CD8-positive, alpha-beta memory T cell (primary cell): ENCODE results near the gene KMT2C. TPM values are rescaled to one million over a fixed set of nuclear protein-coding genes. Genes with fewer than 3 reads are reported as not detected.
A peak's percentile ranks its signal among the peaks of the same experiment; 100 is the strongest.
"Not testable (repeated sequence)": the region's sequence is repeated elsewhere in the genome, so short reads cannot be mapped to it uniquely, and the experiment has no call there.

Experiments used
- CTCF ChIA-PET: fragments of 350-600 bp; sonication (Branson Sonifier 250); formaldehyde crosslinking; loops from one replicate; lab custom pipeline; 2021; ENCODE audit warnings: antibody characterized with exemption; lab: Charles Lee
- POLR2A ChIA-PET: fragments of 350-600 bp; sonication (Branson Sonifier 250); formaldehyde crosslinking; loops from one replicate; lab custom pipeline; 2021; ENCODE audit warnings: antibody characterized with exemption; lab: Charles Lee
- DNase-seq, 5 donors: peaks; one replicate each; pipeline versions ENCODE4 v3.0.0 to v3.0.0-alpha.2; 2020 to 2022; ENCODE audit warnings: mixed read lengths in 1 of 5
- H3K27ac ChIP-seq: one replicate; pipeline ENCODE4 v1.7.0; 2013; ENCODE audit warnings: low read depth, mild to moderate bottlenecking, low read length, moderate library complexity
- H3K27me3 ChIP-seq: 2 replicates; pipeline ENCODE4 v1.7.0; 2013; ENCODE audit warnings: low read length, mild to moderate bottlenecking; ENCODE audit not compliant: insufficient read depth, poor library complexity, severe bottlenecking
- H3K36me3 ChIP-seq: 2 replicates; pipeline ENCODE4 v1.7.0; 2013; ENCODE audit warnings: mild to moderate bottlenecking, low read length, moderate library complexity; ENCODE audit not compliant: insufficient read depth
- H3K4me1 ChIP-seq: 2 replicates; pipeline ENCODE4 v1.7.0; 2013; ENCODE audit warnings: mild to moderate bottlenecking, low read length, moderate library complexity; ENCODE audit not compliant: insufficient read depth
- H3K4me3 ChIP-seq: 2 replicates; pipeline ENCODE4 v1.7.0; 2013; ENCODE audit warnings: mild to moderate bottlenecking, low read length
- H3K9me3 ChIP-seq: 2 replicates; pipeline ENCODE4 v1.7.0; 2013; ENCODE audit warnings: mild to moderate bottlenecking, low read length
- H3K27ac Mint-ChIP-seq, 8 donors: one replicate each; pipeline ENCODE4 v1.8.0; 2020 to 2021; ENCODE audit warnings: mixed read lengths in 8 of 8, mild to moderate bottlenecking in 6 of 8, inconsistent platforms in 3 of 8, moderate library complexity in 3 of 8
- H3K27me3 Mint-ChIP-seq, 2 donors: one replicate each; pipeline ENCODE4 v1.8.0; 2020 to 2021; ENCODE audit warnings: mixed read lengths in 2 of 2, mild to moderate bottlenecking in 1 of 2, moderate library complexity in 1 of 2
- H3K36me3 Mint-ChIP-seq, 3 donors: one replicate each; pipeline ENCODE4 v1.8.0; 2020 to 2021; ENCODE audit warnings: mixed read lengths in 3 of 3, inconsistent platforms in 1 of 3, mild to moderate bottlenecking in 1 of 3
- H3K4me1 Mint-ChIP-seq, 3 donors: one replicate each; pipeline ENCODE4 v1.8.0; 2020 to 2021; ENCODE audit warnings: mixed read lengths in 3 of 3, inconsistent platforms in 1 of 3, mild to moderate bottlenecking in 1 of 3
- H3K4me3 Mint-ChIP-seq, 7 donors: one replicate each; pipeline ENCODE4 v1.8.0; 2020 to 2021; ENCODE audit warnings: mixed read lengths in 7 of 7, mild to moderate bottlenecking in 6 of 7, moderate library complexity in 4 of 7, inconsistent platforms in 2 of 7
- H3K9me3 Mint-ChIP-seq, 5 donors: one replicate each; pipeline ENCODE4 v1.8.0; 2020 to 2022; ENCODE audit warnings: mixed read lengths in 5 of 5, mild to moderate bottlenecking in 3 of 5, moderate library complexity in 2 of 5, inconsistent platforms in 1 of 5
- polyA plus RNA-seq: library from polyadenylated mRNA; unstranded; fragments of 300-500 nt; fragmentation: Illumina TruSeq; gene quantifications from one replicate; pipeline ENCODE4 v1.2.3, GENCODE V29; 2021
- total RNA-seq, 2 experiments: library from RNA; stranded (reverse); gene quantifications; one replicate each; pipeline ENCODE4 v1.2.3, GENCODE V29; 2021

KMT2C gene
- total and polyA plus RNA-seq, 3 experiments from 2014 or later, result 18.7 to 45.3 (median 42.0) TPM

- H3K9me3 ChIP-seq, CTCF ChIA-PET: not testable (repeated sequence)
These were observed 199.5 kb downstream of the KMT2C start for GRCh38 chr7:152236306-152236705.

GRCh38 chr7:152234421-152234820, 201.4 kb downstream of the KMT2C start:
- H3K4me1 ChIP-seq, H3K4me3 Mint-ChIP-seq, DNase-seq, H3K4me1 Mint-ChIP-seq, H3K27me3 ChIP-seq, H3K9me3 ChIP-seq, H3K9me3 Mint-ChIP-seq, CTCF ChIA-PET, H3K4me3 ChIP-seq, H3K36me3 ChIP-seq, H3K27me3 Mint-ChIP-seq, POLR2A ChIA-PET, H3K27ac ChIP-seq: not testable (repeated sequence)
- peaks cover 0 to 62% (median 15%) of the 10 kb centered on the region in 3 donors for H3K36me3 Mint-ChIP-seq
- H3K27ac Mint-ChIP-seq, result peak overlapping the region in 1 of 8 donors; percentile 44

More at GRCh38 chr7:152236306-152236705, 199.5 kb downstream of the KMT2C start:
- DNase-seq, H3K36me3 ChIP-seq, H3K27me3 Mint-ChIP-seq, H3K9me3 Mint-ChIP-seq, H3K4me3 Mint-ChIP-seq, H3K27me3 ChIP-seq, POLR2A ChIA-PET, H3K4me3 ChIP-seq, H3K27ac Mint-ChIP-seq, H3K4me1 ChIP-seq, H3K27ac ChIP-seq: not testable (repeated sequence)
- peaks cover 0 to 57% (median 18%) of the 10 kb centered on the region in 3 donors for H3K36me3 Mint-ChIP-seq
- H3K4me1 Mint-ChIP-seq, result peaks cover 8 to 15% (median 9%) of the 10 kb centered on the region in 3 donors

GRCh38 chr7:152231089-152231488, 204.7 kb downstream of the KMT2C start:
- Mint-ChIP-seq H3K4me3 (no peak overlapping the region), H3K27me3 (no peaks in the 10 kb centered on the region), H3K9me3 (no peaks in the 10 kb centered on the region), H3K36me3 (peaks cover 0 to 71% (median 16%) of the 10 kb centered on the region in 3 donors), H3K4me1 (no peaks in the 10 kb centered on the region), H3K27ac (no peak overlapping the region)
- H3K27ac ChIP-seq, result no peak overlapping the region
- no peaks in the 10 kb centered on the region for H3K36me3 ChIP-seq
- no peaks in the 10 kb centered on the region for H3K9me3 ChIP-seq
- CTCF ChIA-PET, result no interaction called here
- H3K4me3 ChIP-seq, result no peak overlapping the region
- DNase-seq, result no peak
- no peaks in the 10 kb centered on the region for H3K27me3 ChIP-seq
- POLR2A ChIA-PET, result no interaction called here
- H3K4me1 ChIP-seq, result no peaks in the 10 kb centered on the region

GRCh38 chr7:152219556-152219955, 216.2 kb downstream of the KMT2C start:
- CTCF ChIA-PET, H3K27me3 Mint-ChIP-seq, POLR2A ChIA-PET, H3K4me1 ChIP-seq, H3K9me3 ChIP-seq, H3K4me3 ChIP-seq, H3K36me3 ChIP-seq, H3K27ac ChIP-seq, H3K27me3 ChIP-seq, H3K4me1 Mint-ChIP-seq, H3K9me3 Mint-ChIP-seq, H3K4me3 Mint-ChIP-seq, DNase-seq: not testable (repeated sequence)
- peak overlapping the region in 1 of 8 donors; percentile 57 for H3K27ac Mint-ChIP-seq
- H3K36me3 Mint-ChIP-seq, result peaks cover 0 to 67% (median 15%) of the 10 kb centered on the region in 3 donors

DNA sequence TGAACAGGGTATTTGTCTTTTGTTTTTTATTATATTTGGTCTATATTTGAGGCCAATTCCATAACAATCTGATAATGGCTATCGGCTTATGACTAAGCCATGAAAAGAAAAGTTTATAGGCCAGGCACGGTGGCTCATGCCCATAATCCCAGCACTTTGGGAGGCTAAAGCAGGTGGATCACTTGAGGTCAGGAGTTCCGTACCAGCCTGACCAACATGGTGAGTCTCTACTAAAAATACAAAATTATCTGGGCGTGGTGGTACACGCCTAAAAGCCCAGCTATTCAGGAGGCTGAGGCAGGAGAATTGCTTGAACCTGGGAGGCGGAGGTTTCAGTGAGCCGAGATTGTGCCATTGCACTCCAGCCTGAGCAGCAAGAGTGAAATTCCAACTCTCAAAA, 227.0 kb downstream of the KMT2C start:
- CTCF ChIA-PET, result interaction anchor here (0.7 kb wide), 1 partner anchor 1180 kb away, joined by 3 read pairs; the partner anchor contains the start of gene ABCB8
- DNase-seq, result not testable (repeated sequence)

DNA sequence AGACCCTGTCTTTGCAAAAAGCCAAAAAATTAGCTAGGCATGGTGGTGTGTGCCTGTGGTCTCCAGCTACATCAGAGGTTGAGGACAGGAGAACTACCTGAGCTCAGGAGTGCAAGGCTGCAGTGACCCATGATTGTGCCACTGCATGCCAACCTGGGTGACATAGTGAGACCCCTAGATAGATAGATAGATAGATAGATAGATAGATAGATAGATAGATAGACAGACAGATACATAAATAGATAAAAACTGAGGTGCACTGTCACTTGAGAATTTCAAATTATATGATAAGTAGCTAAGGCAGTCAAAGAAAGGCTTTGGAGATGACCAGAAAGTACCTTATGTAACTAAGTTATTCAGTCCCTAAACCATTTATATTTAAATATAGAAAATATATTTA, 231.4 kb downstream of the KMT2C start:
- DNase-seq, H3K4me3 Mint-ChIP-seq, POLR2A ChIA-PET, H3K4me1 Mint-ChIP-seq, H3K27ac Mint-ChIP-seq, H3K9me3 Mint-ChIP-seq, H3K27me3 ChIP-seq, H3K4me3 ChIP-seq, H3K36me3 ChIP-seq, H3K27ac ChIP-seq, H3K27me3 Mint-ChIP-seq, CTCF ChIA-PET, H3K4me1 ChIP-seq, H3K9me3 ChIP-seq: not testable (repeated sequence)
- peaks cover 3 to 64% (median 21%) of the 10 kb centered on the region in 3 donors for H3K36me3 Mint-ChIP-seq

More for the DNA sequence above, 227.0 kb downstream of the KMT2C start:
- not testable (repeated sequence) for H3K27me3 ChIP-seq, H3K36me3 ChIP-seq, H3K27me3 Mint-ChIP-seq, H3K27ac Mint-ChIP-seq, H3K4me3 Mint-ChIP-seq, H3K4me3 ChIP-seq, H3K9me3 Mint-ChIP-seq, H3K27ac ChIP-seq, H3K4me1 Mint-ChIP-seq, H3K4me1 ChIP-seq, H3K9me3 ChIP-seq
- POLR2A ChIA-PET, result interaction anchor here (0.7 kb wide), 1 partner anchor 1015 kb away, joined by 8 read pairs; no protein-coding TSS in a partner anchor
- peaks cover 11 to 65% (median 19%) of the 10 kb centered on the region in 3 donors for H3K36me3 Mint-ChIP-seq

DNA sequence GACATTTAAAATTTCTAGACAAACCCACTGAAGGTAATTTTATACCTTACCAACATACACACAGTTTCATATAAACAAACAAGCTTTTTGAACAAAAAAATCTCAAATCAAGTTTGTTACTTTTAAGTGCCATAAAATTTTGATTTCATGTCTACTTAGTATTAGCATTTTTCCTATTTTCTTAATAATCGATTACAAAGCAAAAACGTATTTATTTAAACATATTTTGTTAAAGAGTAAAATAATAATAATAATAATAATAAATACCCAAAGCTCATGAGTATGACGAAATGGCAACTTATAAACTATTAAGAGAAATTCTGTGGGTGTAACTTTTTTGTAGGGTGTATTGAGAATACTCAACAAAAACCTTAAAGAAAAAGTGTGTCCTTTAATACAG, 232.7 kb downstream of the KMT2C start:
- DNase-seq, result no peak
- peaks cover 5% of the 10 kb centered on the region for H3K36me3 ChIP-seq
- H3K36me3 Mint-ChIP-seq, result peaks cover 3 to 76% (median 28%) of the 10 kb centered on the region in 3 donors
- H3K4me3 ChIP-seq, result no peak overlapping the region
- ChIA-PET CTCF (no interaction called here), POLR2A (no interaction called here)
- no peaks in the 10 kb centered on the region for H3K4me1 ChIP-seq
- no peaks in the 10 kb centered on the region for H3K9me3 Mint-ChIP-seq
- H3K4me3 Mint-ChIP-seq, result no peak overlapping the region
- H3K27me3 ChIP-seq, result no peaks in the 10 kb centered on the region
- no peak overlapping the region for H3K27ac ChIP-seq
- H3K27me3 Mint-ChIP-seq, result peaks cover 0 to 2% of the 10 kb centered on the region in 2 donors
- no peaks in the 10 kb centered on the region for H3K4me1 Mint-ChIP-seq
- no peak overlapping the region for H3K27ac Mint-ChIP-seq
- H3K9me3 ChIP-seq, result no peaks in the 10 kb centered on the region

DNA sequence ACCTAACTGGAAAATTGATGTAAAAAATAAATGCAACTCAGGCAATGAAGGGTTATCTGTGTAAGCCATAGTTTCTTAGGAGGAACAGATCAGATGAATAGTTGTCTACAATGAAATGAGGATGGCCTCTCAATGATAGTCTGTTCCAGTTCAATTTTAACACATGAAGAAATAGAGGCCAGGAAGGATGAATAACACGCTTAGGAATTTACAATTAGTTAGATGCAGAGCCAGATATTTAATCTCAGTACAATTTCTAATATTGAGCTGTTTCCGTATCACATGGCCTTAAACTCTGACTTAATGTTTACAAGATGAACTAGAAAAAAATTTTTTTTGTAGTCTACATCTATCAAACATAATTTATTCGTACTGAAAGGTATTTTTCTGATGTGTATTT, 233.7 kb downstream of the KMT2C start:
- POLR2A ChIA-PET, result no interaction called here
- Histone ChIP-seq H3K4me3 (no peak overlapping the region), H3K36me3 (peaks cover 5% of the 10 kb centered on the region), H3K27me3 (no peaks in the 10 kb centered on the region), H3K9me3 (no peaks in the 10 kb centered on the region), H3K4me1 (no peaks in the 10 kb centered on the region), H3K27ac (no peak overlapping the region)
- Mint-ChIP-seq H3K27ac (no peak overlapping the region), H3K9me3 (no peaks in the 10 kb centered on the region), H3K4me3 (no peak overlapping the region), H3K27me3 (peaks cover 0 to 2% of the 10 kb centered on the region in 2 donors), H3K4me1 (no peaks in the 10 kb centered on the region), H3K36me3 (peaks cover 5 to 76% (median 29%) of the 10 kb centered on the region in 3 donors)
- DNase-seq, result no peak
- CTCF ChIA-PET, result no interaction called here
